Measurements from ENCODE around the gene HLA-DQB2. TPM values are rescaled to one million over a fixed set of nuclear protein-coding genes. Genes with fewer than 3 reads are reported as not detected.

The HLA-DQB2 gene
- total RNA-seq, 2 donors from 2014 or later, result 0.40 to 4.4 TPM

GRCh38 chr6:32716396-32716795, 46.9 kb downstream of the HLA-DQB2 start:
- H3K36me3 ChIP-seq, result no peaks in the 10 kb centered on the region
- no peaks in the 10 kb centered on the region for H3K27me3 ChIP-seq
- no peak overlapping the region for H3K4me3 ChIP-seq
- intact Hi-C loops (cut with DNase I), result no loop called here
- H3K9me3 ChIP-seq, result no peaks in the 10 kb centered on the region
- TF ChIP-seq CTCF (IDR thresholded peaks at IDR 0.05), result no peak
- no peaks in the 10 kb centered on the region for H3K4me1 ChIP-seq
- H3K9ac ChIP-seq (ENCODE audit: low read depth in 2 of 2, low read length in 2 of 2), result no peak overlapping the region
- DNase-seq, result no peak
- H3K27ac ChIP-seq, result no peak overlapping the region

- Histone ChIP-seq H3K27ac (no peak overlapping the region), H3K4me3 (no peak overlapping the region), H3K27me3 (no peaks in the 10 kb centered on the region), H3K36me3 (no peaks in the 10 kb centered on the region), H3K9me3 (no peaks in the 10 kb centered on the region), H3K9ac (ENCODE audit: low read depth in 2 of 2, low read length in 2 of 2) (no peak overlapping the region), H3K4me1 (no peaks in the 10 kb centered on the region)
- no peak for DNase-seq
- intact Hi-C loops (cut with DNase I), result no loop called here
- no peak for TF ChIP-seq CTCF (IDR thresholded peaks at IDR 0.05)
Measured at GRCh38 chr6:32713241-32713640, 50.1 kb downstream of the HLA-DQB2 start.

- intact Hi-C loops (cut with DNase I), result no loop called here
- Histone ChIP-seq H3K9me3 (no peaks in the 10 kb centered on the region), H3K4me3 (no peak overlapping the region), H3K27ac (no peak overlapping the region), H3K9ac (ENCODE audit: low read depth in 2 of 2, low read length in 2 of 2) (no peak overlapping the region), H3K36me3 (no peaks in the 10 kb centered on the region), H3K27me3 (no peaks in the 10 kb centered on the region), H3K4me1 (no peaks in the 10 kb centered on the region)
- TF ChIP-seq CTCF (IDR thresholded peaks at IDR 0.05), result no peak
- DNase-seq, result no peak
Measured at GRCh38 chr6:32709625-32710024, 53.7 kb downstream of the HLA-DQB2 start.

Small RNA genes lying within 50 kb of the gene (microRNA-seq; reads per million reads assigned to microRNA genes)
- gene MIR3135B, result not detected

Other genes starting within 250 kb of the HLA-DQB2 start
- gene HLA-DRB5, start 233.2 kb downstream of the HLA-DQB2 start, total RNA-seq, result 10 to 100 TPM in 1 of 2 donors, 1 to 10 TPM in 1; 4.8 to 26.7 TPM
- gene HLA-DRB1, start 173.7 kb downstream of the HLA-DQB2 start, total RNA-seq, result 10 to 100 TPM; 22.5 to 39.3 TPM
- gene HLA-DQA1, start 126.1 kb downstream of the HLA-DQB2 start, total RNA-seq, result 10 to 100 TPM in 1 of 2 donors, 1 to 10 TPM in 1; 8.1 to 13.5 TPM
- 1 to 10 TPM; 1.8 to 6.5 TPM for gene HLA-DQB1, start 96.9 kb downstream of the HLA-DQB2 start, total RNA-seq
- 1 to 10 TPM in 1 of 2 donors, under 1 TPM in 1; 0.67 to 5.7 TPM for gene HLA-DQA2, start 22.1 kb downstream of the HLA-DQB2 start, total RNA-seq
- under 1 TPM; 0.58 to 0.69 TPM for gene HLA-DOB, start 53.5 kb upstream of the HLA-DQB2 start, total RNA-seq
- gene TAP2, start 75.2 kb upstream of the HLA-DQB2 start, total RNA-seq, result 10 to 100 TPM; 45.2 to 95.1 TPM
- 100 to 1,000 TPM; 152 to 154 TPM for gene PSMB8, start 80.5 kb upstream of the HLA-DQB2 start, total RNA-seq
- 100 to 1,000 TPM in 1 of 2 donors, 10 to 100 TPM in 1; 86.9 to 128 TPM for gene TAP1, start 90.2 kb upstream of the HLA-DQB2 start, total RNA-seq
- gene PSMB9, start 90.7 kb upstream of the HLA-DQB2 start, total RNA-seq, result 10 to 100 TPM; 43.0 to 66.0 TPM
- gene HLA-DMB, start 177.5 kb upstream of the HLA-DQB2 start, total RNA-seq, result 10 to 100 TPM in 1 of 2 donors, 1 to 10 TPM in 1; 6.7 to 28.8 TPM
- 10 to 100 TPM; 14.5 to 26.1 TPM for gene HLA-DMA, start 189.6 kb upstream of the HLA-DQB2 start, total RNA-seq
- gene BRD2, start 205.1 kb upstream of the HLA-DQB2 start, total RNA-seq, result 100 to 1,000 TPM; 149 to 167 TPM
- gene HLA-DOA, start 246.1 kb upstream of the HLA-DQB2 start, total RNA-seq, result 1 to 10 TPM; 1.6 to 4.3 TPM